Measurements from ENCODE around the gene HEATR5B.

Gene HEATR5B

DNA sequence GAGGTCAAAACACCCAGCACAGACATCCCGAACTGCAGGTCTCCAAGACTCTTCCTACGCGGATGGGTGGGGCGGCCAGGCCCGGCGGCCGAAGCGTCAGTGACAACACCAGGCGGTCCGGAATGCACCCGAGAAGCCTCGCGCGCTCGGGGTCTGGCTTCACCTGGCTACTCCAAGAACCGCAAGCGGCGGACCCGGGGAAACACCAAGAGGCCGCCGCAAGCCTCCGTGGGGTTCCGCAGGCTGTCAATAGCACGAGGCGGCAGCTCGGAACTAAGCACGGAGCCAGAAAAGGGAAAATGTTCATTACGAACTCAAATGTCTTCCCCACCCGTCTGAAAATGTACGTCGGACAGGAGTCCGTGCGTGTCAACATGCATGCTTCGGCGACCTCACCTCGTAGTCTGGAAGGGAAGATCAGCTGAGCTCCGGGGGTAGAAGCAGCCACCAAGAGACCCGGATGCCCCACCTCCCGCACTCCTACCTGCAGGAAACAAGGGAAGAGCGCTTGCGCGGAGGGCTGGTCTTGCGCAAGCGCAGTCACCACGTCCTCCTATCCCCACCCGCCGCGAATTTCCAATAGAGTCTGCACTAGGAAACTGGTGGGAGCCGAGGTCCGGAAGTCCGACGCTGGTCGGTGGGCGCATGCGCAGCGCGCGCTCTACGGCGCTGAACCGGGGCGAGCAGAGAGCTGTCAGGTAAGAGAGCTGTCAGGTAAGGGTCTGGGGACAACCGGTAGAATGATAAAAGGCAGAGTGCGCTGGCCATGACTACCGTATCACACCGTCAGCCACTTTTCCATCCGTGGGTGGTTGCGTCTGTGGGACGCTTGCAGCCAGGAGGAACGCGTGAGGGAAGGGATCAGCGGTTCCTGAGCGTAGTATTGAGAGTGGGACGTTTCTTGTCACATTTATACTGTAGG lies at the start of gene HEATR5B, which contains the start of gene GPATCH11:
TSS of gene HEATR5B (minus strand) at position 500 of the 922 bp plus-strand sequence. CDS start 958 bp downstream, outside the sequence.
TSS of gene GPATCH11 (plus strand) at position 646 of the 922 bp plus-strand sequence. CDS start 3,864 bp downstream, outside the sequence.
- DNase-seq (ENCODE audit: low read depth in 2 of 2) = peak; percentile 83 to 84

DNA sequence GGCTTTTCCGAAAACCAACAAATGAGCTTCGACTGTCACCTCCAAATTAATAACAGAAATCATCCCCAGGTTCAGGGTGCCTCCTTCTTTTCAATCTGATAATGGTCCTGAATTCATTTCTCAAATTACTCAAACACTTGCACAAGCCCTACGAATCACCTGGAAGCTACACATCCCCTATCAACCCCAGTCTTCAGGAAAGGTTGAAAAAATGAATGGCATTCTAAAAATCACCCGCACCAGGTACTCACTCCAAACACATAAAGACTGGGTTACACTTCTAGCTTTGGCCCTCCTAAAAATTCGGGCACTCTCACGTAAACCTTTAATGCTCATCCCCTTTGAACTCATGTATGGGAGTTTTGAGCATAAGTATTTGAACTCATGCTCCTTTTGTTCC lies 48.7 kb upstream of the HEATR5B start:
- DNase-seq (ENCODE audit: low read depth in 2 of 2) = no peak

GRCh38 chr2:37125416-37125815 lies 41.2 kb upstream of the HEATR5B start:
- no peak for DNase-seq (ENCODE audit: low read depth in 2 of 2)

- no peak for DNase-seq (ENCODE audit: low read depth in 2 of 2)
Observed at GRCh38 chr2:37119157-37119556, 35.0 kb upstream of the HEATR5B start.

GRCh38 chr2:37117566-37117965 lies 33.4 kb upstream of the HEATR5B start:
- DNase-seq (ENCODE audit: low read depth in 2 of 2) = no peak

DNA sequence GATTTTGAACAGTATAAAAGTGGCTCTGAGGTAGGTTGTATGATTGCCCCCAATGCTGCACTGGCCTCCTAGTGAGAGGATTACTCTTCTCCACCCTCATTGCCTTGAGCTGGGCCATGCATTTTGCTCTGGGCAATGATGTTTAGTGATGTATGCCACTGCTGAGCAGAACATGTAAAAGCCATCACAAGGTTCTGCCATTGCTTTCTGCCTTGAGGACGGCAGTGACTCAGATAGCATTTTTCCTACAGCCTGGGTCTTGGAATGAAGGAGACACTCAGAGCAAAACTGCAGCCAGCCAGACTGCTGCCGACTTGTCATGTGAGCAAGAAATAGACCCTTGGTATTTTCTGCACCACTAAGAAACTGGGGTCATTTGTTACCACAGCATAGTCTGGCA lies 27.8 kb upstream of the HEATR5B start:
- DNase-seq (ENCODE audit: low read depth in 2 of 2) = no peak

DNA sequence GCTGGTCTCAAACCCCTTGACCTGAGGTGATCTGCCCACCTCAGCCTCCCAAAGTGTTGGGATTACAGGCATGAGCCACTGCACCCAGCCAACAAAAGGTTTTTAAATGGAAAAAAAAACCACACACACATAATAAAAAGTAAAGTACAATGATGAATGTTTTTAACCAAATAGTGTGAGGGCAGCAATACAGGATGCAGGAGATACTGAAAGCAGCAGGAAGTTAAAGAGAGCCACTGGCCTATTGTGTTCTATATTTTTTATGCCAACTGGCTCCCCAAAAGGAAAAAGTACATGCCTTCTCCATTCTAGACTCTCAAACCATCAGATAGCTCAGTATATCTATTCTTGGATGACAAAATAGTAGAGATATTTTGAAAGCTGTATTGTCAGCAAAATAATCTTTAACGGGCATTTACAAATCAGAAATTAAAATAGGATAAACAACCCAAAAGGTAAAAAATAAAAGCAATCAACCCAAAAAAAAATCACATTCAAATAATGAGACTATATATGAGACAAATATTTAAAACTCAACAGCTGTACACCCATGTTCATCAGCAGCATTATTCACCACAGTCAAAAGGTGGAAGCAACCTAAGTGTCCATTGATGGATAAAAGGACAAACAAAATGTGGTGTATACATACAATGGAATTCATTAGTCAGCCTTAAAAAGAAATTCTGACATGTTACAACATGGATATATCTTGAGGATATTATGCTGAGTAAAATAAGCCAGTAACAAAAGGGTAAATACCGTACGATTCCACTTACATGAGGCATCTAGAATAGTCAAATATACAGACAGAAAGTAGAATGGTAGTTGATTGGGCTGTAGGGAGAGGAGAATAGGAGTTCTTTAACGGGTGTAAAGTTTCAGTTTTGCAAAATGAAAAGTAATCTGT lies 26.4 kb upstream of the HEATR5B start:
- DNase-seq (ENCODE audit: low read depth in 2 of 2) = no peak

DNA sequence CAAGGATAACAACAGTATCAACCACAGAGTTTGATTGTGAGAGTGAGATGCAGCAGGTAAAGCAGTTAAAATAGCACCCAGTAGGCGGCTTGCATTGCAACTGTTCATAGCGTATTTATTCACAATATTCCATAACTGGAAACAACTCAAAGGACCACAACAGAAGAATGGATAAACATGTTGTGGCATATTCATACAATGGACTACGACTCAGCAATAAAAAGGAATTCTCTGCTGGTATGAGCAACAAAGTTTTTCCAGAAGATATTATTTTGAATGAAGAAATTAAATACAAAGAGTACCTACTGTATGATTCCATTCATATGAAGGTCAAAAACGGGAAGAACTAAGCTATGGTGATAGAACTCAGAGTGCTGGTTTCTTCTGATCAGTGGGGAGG lies 25.4 kb upstream of the HEATR5B start:
- DNase-seq (ENCODE audit: low read depth in 2 of 2) = no peak

- no peak for DNase-seq (ENCODE audit: low read depth in 2 of 2)
Observed at GRCh38 chr2:37105150-37105549, 21.0 kb upstream of the HEATR5B start.

DNA sequence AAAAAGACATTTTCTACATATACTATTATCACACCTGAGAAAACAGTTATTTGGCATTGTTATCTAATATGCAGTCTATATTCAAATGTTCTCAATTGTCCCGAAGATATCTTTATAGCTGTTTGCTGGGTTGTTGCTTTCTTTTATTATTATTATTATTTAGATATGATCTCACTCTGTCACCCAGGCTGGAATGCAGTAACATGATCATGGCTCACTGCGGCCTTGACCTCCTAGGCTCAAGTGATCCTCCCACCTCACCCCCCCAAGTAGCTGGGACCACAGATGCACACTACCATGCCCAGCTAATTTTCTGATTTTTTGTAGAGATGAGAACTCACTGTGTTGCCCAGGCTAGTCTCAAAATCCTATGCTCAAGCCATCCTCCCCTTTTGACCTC lies 20.0 kb upstream of the HEATR5B start:
- DNase-seq (ENCODE audit: low read depth in 2 of 2) = no peak

- no peak for DNase-seq (ENCODE audit: low read depth in 2 of 2)
Observed at GRCh38 chr2:37102588-37102987, 18.4 kb upstream of the HEATR5B start.

DNA sequence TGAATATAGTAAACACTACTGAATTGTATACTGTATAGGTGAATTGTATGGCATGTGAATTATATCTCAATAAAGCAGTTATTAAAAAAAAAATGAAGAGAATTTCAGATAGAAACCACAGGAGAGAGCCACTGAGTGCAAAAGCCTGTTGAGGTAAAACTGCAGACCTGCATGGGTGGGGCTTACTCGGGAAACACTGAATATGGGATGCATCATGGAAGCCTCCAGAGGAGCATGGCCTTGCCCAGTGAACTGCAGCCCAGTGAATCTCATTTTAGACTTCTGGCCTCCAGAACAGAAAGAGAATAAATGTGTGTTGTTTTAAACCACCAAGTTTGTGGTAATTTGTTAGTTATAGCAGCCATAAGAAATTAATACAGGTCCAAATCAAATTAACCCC lies 15.9 kb upstream of the HEATR5B start:
- DNase-seq (ENCODE audit: low read depth in 2 of 2) = no peak

GRCh38 chr2:37098416-37099118 lies 14.4 kb upstream of the HEATR5B start:
- no peak for DNase-seq (ENCODE audit: low read depth in 2 of 2)

DNA sequence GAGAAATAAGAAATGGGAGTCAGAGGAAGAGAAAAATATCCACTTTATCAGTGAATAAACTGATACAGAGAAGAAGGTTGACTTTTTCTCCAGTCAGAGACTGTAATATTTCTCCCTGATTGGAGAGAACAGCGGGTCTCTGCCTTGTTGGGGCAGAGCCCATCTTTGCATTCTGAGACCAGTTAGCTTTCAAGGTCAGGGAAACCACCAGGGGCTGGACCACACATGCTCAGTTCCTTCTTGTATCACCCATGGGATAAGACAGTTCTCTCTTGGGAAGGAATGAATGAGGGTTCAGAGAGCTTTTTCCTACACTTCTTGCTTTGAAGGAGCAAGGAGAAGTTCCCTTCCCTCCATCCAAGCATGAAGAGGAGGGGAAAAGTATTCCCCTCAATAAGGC lies 12.4 kb upstream of the HEATR5B start:
- DNase-seq (ENCODE audit: low read depth in 2 of 2) = no peak

GRCh38 chr2:37091873-37092272 lies 7.7 kb upstream of the HEATR5B start:
- no peak for DNase-seq (ENCODE audit: low read depth in 2 of 2)

GRCh38 chr2:37090019-37090477 lies 5.9 kb upstream of the HEATR5B start:
- DNase-seq (ENCODE audit: low read depth in 2 of 2) = no peak

GRCh38 chr2:37085731-37086147 lies 1.6 kb upstream of the HEATR5B start:
- no peak for DNase-seq (ENCODE audit: low read depth in 2 of 2)

GRCh38 chr2:37084797-37085196 lies 625 bp upstream of the HEATR5B start:
- no peak for DNase-seq (ENCODE audit: low read depth in 2 of 2)

DNA sequence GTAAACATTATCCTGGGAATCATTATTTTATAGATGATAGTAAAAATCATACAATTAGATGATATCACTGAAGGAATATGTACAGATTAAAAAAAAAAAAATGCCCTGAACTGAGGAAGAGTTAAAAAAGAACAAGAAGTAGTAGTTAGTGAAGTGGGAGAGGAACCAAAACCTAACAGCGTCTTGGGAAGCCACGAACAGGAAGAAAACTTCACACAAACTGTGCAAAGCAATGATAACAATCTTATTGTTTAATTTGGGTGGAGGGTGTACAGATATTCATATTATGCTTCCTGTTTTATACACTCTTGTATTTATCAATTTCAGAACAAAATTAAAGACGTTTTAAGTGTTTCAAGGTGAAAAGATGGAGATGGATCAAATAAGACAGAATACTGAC lies 3.5 kb downstream of the HEATR5B start:
- DNase-seq (ENCODE audit: low read depth in 2 of 2) = no peak

GRCh38 chr2:37080266-37080665 lies 3.9 kb downstream of the HEATR5B start:
- no peak for DNase-seq (ENCODE audit: low read depth in 2 of 2)

GRCh38 chr2:37070931-37071330 lies 13.2 kb downstream of the HEATR5B start:
- DNase-seq (ENCODE audit: low read depth in 2 of 2) = no peak

- no peak for DNase-seq (ENCODE audit: low read depth in 2 of 2)
Observed at GRCh38 chr2:37068686-37069085, 15.5 kb downstream of the HEATR5B start.
